ENCODE results near the gene MPP2.
A peak's percentile ranks its signal among the peaks of the same experiment; 100 is the strongest.
"Not testable (repeated sequence)": the region's sequence is repeated elsewhere in the genome, so short reads cannot be mapped to it uniquely, and the experiment has no call there.

MPP2 gene

DNA sequence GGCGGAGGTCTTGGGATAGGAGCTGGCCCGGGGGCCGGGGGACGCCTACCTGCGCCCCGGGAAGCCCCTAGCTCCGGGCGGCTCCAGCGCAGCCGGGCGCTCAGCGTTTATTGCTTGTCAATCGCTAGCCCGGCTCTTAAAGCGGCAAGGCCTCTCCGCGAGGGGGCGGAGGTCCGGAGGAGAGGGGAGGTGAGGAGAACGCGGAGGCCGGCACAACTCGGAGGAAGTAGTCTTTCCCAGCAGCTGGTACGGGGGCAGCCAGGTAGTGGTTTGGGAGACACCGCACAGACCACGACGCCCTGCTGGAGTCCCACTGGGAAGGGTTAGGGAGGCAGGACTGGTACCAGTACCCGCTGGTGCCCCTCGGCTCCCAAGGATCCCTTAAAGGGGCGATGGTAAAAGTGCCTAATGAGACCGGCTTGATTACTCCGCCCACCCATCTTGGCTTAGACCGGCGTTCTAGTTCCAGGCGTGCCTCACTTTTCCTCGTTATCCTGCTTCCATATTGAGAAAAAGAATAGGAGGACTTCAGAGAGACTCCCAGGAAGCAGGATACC is at the start of gene MPP2:
Gene MPP2, minus strand, starts transcription at position 112 of the 557 bp plus-strand sequence. CDS start 3,076 bp downstream, outside the sequence.
- peak; percentile 64 for DNase-seq

DNA sequence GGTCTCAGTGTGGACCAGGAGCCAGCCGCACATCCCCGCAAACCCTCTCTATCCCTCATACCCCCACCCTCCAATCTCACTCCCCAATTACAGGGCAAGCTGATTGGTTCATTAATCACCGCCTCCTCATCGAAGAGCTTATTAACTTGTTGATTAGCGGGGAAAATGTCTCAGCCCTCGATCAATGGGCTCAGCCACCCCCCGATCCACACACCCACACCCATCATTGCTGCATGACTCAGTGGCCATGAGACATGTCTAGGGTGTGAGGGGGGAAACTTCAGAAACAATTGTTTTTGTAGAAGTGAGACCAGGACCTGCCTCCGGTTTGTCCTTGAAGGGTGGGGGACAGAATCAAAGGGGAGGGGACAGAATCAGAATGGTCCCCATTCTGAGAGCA is 48.9 kb upstream of the MPP2 start:
- DNase-seq, result no peak

DNA sequence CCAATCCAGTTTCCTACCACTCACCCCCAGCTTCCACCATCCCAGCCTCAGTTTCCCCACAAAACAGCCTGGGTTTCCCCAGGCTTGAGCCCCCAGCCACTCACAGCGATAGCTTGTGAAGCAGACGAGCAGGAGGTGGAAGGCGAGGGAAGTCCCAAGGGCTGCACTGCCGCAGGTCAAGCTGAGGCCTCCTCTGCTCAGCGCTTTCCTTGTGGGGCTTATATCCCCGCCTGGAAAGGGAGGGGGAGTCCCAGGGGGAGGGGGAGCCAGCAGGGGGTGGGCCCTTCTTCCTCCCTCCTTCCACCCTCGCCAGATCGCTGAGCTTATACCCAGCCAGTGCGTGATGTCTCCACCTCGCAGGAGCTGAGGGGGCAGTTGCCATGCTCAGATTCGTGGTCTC is 46.4 kb upstream of the MPP2 start, which contains the start of gene PYY:
Gene PYY, minus strand, starts transcription at position 195 of the 400 bp plus-strand sequence. CDS start 457 bp downstream, outside the sequence.
- DNase-seq, result no peak

- no peak for DNase-seq
These were observed 45.7 kb upstream of the MPP2 start for GRCh38 chr17:43952724-43953666.

GRCh38 chr17:43952351-43952723 is 45.0 kb upstream of the MPP2 start:
- DNase-seq, result no peak

GRCh38 chr17:43951750-43952149 is 44.4 kb upstream of the MPP2 start:
- DNase-seq, result no peak

- DNase-seq, result no peak
These were observed 43.2 kb upstream of the MPP2 start for GRCh38 chr17:43950554-43950953.

GRCh38 chr17:43949781-43950180 is 42.4 kb upstream of the MPP2 start:
- DNase-seq, result peak; percentile 29

DNA sequence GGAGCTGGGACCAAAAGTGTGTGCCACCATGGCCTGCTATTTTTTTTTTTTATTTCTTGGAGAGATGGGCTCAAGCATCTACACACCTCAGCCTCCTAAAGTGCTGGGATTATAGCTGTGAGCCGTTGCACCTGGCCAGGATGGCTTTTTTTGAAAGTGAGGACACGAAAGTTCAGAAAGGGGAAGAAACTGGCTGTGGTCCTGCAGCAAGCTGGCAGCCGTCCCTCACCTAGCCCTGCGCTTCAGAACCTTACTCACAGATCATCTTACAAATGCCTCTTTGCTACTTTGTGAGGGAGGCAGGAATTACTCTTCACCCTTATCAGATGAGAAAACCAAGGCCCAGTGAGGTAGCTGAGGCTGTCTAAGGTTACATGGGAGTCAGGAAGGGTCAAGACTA is 39.4 kb upstream of the MPP2 start:
- no peak for DNase-seq

DNA sequence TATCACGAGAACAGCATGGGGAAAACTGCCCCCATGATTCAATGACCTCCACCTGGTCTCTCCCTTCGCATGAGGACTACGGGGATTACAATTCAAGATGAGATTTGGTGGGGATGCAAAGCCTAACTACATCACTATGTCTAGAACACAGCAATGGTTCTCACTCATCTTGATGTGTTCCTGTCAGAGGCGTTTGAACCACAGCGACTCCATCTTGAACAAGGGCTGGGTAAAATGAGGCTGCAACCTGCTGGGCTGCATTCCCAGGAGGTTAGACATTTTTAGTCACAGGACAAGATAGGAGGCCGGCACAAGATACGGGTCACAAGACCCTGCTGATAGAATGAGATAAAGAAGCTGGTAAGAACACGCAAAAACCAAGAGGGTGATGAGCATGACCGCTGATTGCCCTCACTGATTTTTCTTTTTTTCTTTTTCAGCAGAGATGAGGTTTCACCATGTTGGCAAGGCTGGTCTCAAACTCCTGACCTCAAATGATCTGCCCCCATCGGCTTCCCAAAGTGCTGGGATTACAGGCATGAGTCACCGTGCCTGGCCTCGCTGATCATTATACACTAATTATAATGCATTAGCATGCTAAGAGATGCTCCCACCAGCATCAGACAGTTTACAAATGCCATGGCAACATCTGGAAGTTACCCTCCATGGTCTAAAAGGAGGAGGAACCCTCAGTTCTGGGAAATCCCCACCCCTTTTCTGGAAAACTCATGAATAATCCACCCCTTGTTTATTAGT is 37.9 kb upstream of the MPP2 start:
- peak; percentile 20 for DNase-seq

DNA sequence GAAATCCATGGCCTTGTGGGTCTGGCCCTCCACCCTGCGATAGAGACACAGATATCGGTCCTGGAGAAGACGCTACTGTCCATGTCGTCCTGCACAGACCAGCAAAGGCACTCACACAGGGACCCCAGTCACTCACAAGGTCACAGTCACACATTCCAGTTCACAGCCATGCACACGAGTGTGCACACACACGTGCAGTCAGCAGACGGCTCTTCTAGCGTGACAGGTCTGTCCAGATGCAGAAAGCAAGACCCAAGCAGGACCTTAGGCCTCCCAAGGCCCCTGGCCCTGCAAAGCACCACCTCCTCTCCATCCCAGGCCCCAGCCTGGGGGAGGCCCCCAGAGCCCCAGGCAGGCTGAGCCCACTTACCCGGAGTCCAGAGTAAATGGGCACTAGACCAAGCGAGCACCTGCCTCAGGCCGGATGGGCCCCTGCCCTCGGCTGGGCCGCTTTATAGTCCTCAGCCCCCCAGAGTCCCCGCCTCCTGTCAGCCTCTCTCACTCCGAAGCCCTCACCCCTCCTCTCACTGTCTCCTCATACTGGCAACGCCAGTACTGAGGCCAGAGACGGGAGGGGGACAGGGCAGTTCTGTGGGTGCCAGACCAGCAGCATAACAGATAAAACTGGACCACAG is 34.8 kb upstream of the MPP2 start, which contains the start of gene PPY:
Gene PPY, minus strand, starts transcription at position 426 of the 635 bp plus-strand sequence. CDS start 822 bp downstream, outside the sequence.
- no peak for DNase-seq

DNA sequence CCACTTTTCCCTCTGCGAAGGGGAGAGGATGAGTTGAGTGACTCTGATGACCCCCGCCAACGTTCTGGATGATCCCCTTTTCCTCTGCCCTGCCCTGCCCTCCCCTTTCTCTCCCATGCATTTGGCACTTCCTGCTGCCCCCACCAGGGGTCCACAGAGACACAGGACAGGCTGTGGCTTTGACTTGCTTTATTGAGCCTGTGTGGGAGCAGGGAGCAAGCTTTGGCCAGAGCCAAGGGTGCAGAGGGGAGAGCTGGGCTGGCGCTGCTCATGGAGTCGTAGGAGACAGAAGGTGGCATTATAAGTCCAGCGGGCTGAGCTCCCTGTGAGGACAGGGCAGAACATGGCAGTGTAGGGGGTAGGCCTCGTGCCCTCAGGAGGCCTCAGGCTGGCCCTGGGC is 33.3 kb upstream of the MPP2 start:
- DNase-seq, result peak; percentile 25

- no peak for DNase-seq
These were observed 32.5 kb upstream of the MPP2 start for GRCh38 chr17:43939886-43940285.

DNA sequence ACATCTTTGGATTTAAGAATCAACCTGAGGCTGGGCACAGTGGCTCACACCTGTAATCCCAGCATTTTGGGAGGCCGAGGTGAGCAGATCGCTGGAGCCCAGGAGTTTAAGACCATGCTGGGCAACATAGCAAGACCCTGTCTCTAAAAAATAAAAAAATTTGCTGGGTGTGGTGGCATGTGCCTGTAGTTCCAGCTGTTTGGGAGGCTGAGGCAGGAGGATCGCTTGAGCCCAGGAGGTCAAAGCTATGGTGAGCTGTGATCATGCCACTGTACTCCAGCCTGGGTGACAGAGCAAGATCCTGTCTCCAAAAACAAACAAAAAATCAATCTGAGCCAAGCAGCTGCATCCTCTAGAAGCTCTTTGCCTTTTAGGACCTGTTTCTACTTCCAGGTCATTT is 32.1 kb upstream of the MPP2 start:
- not testable (repeated sequence) for DNase-seq

DNA sequence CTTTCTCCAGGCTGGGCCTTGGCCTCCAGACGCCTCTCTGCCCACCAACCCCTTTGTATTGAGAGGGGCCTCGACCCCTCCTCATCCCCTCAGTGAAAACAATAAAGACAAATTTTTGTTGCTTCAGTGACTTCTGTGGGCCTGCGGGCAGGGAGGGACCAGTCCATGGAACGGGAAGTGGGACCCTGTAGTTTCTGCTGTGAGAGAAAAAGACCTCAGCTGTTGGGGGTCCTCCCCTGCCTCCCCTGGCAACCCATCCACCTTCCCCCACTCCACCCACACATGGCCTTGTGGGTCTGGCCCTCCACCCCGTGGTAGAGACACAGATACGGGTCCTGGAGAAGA is 31.5 kb upstream of the MPP2 start:
- DNase-seq, result no peak

DNA sequence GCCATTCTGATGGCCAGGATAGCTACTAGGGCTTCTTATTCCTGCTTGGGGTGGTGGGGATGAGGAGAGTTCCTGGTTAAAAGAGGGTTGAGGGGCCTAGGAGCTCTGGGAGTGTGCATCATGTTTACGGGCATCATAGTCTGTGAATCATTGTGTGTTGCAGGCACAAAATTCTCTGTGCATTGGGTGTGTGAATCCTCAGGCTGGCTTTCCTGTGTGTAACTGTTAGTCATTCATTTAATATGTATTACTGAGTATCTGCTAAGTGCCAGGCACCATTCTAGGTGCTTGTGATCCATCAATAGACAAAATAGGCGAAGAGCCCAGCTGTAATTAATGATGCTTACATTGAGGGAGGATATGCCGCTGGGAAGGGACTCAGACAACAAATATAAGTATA is 29.1 kb upstream of the MPP2 start:
- peak; percentile 82 for DNase-seq

DNA sequence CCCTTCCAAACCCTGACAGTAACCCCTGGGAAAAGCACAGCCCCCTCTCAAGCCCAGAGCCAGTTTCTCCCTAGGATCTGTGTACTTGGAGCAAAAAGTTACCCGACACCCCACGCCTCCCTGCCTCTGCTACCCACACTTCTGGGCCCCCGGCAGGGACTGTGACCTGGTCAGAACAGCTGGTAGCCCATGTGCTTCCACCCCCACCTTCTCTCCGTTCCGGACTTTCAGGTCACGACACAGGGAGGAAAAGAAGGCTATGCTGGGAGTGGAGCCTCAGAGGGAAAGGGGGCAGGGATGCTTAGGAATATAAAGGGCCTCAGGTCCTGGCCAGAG is 28.6 kb upstream of the MPP2 start:
- DNase-seq, result peak; percentile 12

DNA sequence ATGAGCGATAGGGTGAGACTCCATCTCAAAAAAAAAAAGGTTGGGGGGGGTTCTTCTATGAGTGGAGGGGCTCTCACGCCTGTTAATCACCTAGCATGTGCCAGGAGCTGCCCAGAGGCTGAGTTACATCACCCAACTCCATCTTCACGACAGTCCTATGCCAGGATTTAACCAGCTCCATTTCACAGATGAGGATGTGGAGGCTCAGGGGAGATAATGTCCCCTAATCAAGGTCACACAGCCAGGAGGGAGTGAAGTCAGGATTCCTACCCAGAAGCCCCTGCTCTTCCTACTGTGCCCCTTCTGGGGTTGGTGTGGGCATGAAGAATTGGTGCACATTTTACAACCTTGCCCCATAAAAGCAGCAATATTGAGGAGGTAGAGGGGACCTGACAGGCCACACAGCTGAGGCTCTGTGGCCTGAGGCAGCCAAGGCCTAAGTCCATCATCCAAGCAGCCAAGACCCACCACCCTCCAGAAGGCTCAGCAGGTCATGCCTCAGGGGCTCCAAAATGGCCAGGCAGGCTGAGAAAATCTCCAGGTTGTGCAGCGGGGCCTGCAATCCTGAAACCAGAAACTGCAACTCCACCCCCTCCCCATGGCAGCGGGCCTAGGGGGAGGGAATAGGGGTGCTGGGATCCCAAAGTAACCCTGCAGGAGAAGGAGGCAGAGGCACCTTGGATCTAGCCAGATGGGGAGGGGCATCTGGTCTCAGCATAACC is 28.0 kb upstream of the MPP2 start:
- no peak for DNase-seq

DNA sequence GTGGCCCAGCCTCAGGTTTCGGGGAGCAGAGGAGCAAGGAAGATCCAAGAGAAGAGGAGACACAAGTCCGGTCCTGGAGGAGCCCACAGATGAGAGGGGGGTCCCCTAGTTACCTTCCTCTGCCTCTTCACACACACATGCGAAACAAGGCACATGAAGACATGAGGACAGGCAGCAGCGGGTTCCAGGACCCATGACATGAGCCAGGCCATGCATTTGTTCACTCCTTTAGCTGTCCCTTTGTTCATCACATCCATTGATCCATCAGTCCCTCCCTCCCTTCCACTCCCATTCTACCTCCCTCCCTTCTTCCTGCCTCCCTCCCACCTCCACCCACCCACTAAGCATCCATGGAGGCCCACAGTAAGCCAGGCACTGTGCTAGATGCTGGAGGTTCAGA is 25.6 kb upstream of the MPP2 start:
- no peak for DNase-seq

DNA sequence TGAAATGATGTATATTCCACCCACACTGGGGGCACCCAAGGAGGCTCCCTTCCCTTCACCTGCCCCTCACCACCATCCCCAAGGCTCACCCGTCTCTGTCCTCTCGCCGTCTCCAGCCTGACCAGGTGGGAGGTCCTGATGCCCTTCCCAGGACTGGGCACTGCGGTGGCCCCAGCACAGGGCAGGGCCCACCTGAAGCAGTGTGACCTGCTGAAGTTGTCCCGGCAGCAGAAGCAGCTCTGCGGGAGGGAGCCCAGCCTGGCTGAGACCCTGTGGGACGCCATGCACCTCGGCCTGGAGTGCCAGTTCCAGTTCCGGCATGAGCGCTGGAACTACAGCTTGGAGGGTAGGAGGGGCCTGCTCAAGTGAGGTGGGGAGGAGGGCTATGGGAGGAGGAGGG is 25.0 kb upstream of the MPP2 start:
- no peak for DNase-seq

- no peak for DNase-seq
These were observed 23.8 kb upstream of the MPP2 start for GRCh38 chr17:43931062-43931571.

DNA sequence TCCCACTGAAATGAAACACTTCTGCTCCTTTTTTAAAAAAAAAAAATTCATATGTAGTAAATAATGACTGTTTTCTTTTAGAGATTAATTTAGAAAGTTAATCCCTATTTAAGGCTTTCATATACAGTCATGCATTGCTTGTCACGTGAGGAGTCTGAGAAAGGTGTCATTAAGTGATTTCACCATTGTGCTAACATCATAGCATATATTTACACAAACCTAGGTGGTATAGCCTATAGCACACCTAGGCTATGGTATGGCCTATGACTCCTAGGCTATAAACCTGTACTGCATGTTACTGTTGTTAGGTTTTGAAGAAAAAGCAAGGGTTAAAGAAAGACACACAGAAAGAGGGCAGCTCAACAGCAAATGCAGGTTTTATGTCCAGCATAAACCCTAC is 21.3 kb upstream of the MPP2 start:
- no peak for DNase-seq

Measured in HCEC 1CT (cell line).